ENCODE data around the gene LLCFC1.

- no peak for TF ChIP-seq CTCF (conservative IDR thresholded peaks at IDR 0.05; ENCODE audit: low read length)
- TF ChIP-seq EZH2phosphoT487 (IDR thresholded peaks at IDR 0.05; ENCODE audit: borderline replicate concordance, low read depth, low read length): no peak
Measured at GRCh38 chr7:142956951-142957623, 17.8 kb downstream of the LLCFC1 start.

All from OCI-LY7 (cell line).